HUES6 (cell line): ENCODE data around the gene SETD9.

Source experiments
- H3K27ac ChIP-seq: 2 replicates; pipeline ENCODE4 v1.7.0; 2013; ENCODE audit warnings: low read depth, mild to moderate bottlenecking, low read length, inconsistent platforms
- H3K27me3 ChIP-seq: 2 replicates; pipeline ENCODE4 v1.6.1; 2013; ENCODE audit warnings: low read length; ENCODE audit not compliant: control insufficient read depth, insufficient read depth
- H3K36me3 ChIP-seq: 2 replicates; pipeline ENCODE4 v1.6.1; 2013; ENCODE audit warnings: low read length; ENCODE audit not compliant: control insufficient read depth, insufficient read depth
- H3K4me1 ChIP-seq: 2 replicates; pipeline ENCODE4 v1.6.1; 2013; ENCODE audit warnings: low read length; ENCODE audit not compliant: control insufficient read depth, insufficient read depth
- H3K4me3 ChIP-seq: 2 replicates; pipeline ENCODE4 v1.5.1; 2013; ENCODE audit warnings: low read depth, low read length
- H3K9ac ChIP-seq: one replicate; pipeline ENCODE4 v1.6.1; 2013; ENCODE audit warnings: mild to moderate bottlenecking, low read length
- H3K9me3 ChIP-seq: 2 replicates; pipeline ENCODE4 v1.6.1; 2013; ENCODE audit warnings: low read depth, low read length; ENCODE audit not compliant: control insufficient read depth, insufficient read depth

The SETD9 gene

DNA sequence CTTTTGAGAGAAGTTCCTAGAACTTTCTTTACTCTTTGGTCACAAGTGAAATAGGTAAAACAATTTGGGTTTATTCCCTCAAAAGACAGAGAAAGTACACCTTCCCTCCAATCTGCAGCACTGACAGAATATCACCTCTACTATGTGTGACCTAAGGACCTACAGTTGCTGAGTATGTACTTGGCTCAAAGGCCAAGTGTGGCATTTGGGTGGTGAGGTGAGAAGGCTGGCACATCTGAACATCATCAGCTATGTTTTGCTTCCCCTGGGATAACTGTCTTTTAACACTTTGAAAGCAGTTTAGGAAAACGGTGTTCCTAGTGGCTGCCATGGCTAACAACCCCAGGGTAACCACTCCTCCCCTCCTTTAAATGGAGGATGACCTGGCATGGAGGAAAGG lies 24.9 kb downstream of the SETD9 start:
- H3K27me3 ChIP-seq = no peaks in the 10 kb centered on the region
- no peak overlapping the region for H3K9ac ChIP-seq
- H3K27ac ChIP-seq = no peak overlapping the region
- no peak overlapping the region for H3K4me3 ChIP-seq
- no peaks in the 10 kb centered on the region for H3K9me3 ChIP-seq
- no peaks in the 10 kb centered on the region for H3K4me1 ChIP-seq
- peaks cover 97% of the 10 kb centered on the region for H3K36me3 ChIP-seq

GRCh38 chr5:56938858-56939257 lies 29.5 kb downstream of the SETD9 start:
- H3K36me3 ChIP-seq = peaks cover 99% of the 10 kb centered on the region
- H3K4me3 ChIP-seq = no peak overlapping the region
- H3K9me3 ChIP-seq = no peaks in the 10 kb centered on the region
- no peaks in the 10 kb centered on the region for H3K27me3 ChIP-seq
- no peak overlapping the region for H3K9ac ChIP-seq
- H3K4me1 ChIP-seq = no peaks in the 10 kb centered on the region
- no peak overlapping the region for H3K27ac ChIP-seq

GRCh38 chr5:56941981-56942380 lies 32.6 kb downstream of the SETD9 start:
- Histone ChIP-seq H3K4me1 (no peaks in the 10 kb centered on the region), H3K36me3 (peaks cover 95% of the 10 kb centered on the region), H3K27me3 (no peaks in the 10 kb centered on the region), H3K9ac (no peak overlapping the region), H3K4me3 (no peak overlapping the region), H3K27ac (no peak overlapping the region), H3K9me3 (no peaks in the 10 kb centered on the region)

DNA sequence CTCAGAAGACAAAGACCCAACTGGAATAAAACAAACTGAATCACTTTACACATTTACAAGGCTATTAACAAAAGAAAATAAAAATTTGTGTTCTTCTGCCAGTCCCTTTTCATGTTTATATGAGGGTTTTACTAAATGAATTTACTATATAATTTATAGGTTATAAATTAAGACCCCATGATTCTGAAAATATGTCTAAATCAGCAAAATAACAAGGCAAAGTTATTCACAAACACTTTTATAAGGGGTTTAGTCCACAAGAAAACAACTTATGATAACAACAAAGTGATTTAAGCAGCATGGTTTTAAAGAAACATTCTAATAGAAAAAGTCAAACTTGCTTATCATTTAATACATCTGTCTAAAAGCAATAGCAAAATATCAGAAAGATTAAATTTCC lies 37.7 kb downstream of the SETD9 start:
- 0 out of 2 replicates have a peak, but pooled peaks cover 6% of the 10 kb centered on the region for H3K4me1 ChIP-seq
- H3K27me3 ChIP-seq = no peaks in the 10 kb centered on the region
- peaks cover 55% of the 10 kb centered on the region for H3K36me3 ChIP-seq
- H3K4me3 ChIP-seq = no peak overlapping the region
- H3K9ac ChIP-seq = no peak overlapping the region
- no peaks in the 10 kb centered on the region for H3K9me3 ChIP-seq
- H3K27ac ChIP-seq = no peak overlapping the region

- H3K4me1 ChIP-seq = 0 out of 2 replicates have a peak, but pooled peaks cover 6% of the 10 kb centered on the region
- H3K27ac ChIP-seq = no peak overlapping the region; the same call in 1 of the 2 replicates
- H3K27me3 ChIP-seq = peaks cover 18% of the 10 kb centered on the region
- H3K9ac ChIP-seq = peak overlapping the region; percentile 85
- no peaks in the 10 kb centered on the region for H3K9me3 ChIP-seq
- H3K4me3 ChIP-seq = peak overlapping the region; percentile 69
- peaks cover 23% of the 10 kb centered on the region for H3K36me3 ChIP-seq
These were observed 41.3 kb downstream of the SETD9 start for GRCh38 chr5:56950626-56951125.

DNA sequence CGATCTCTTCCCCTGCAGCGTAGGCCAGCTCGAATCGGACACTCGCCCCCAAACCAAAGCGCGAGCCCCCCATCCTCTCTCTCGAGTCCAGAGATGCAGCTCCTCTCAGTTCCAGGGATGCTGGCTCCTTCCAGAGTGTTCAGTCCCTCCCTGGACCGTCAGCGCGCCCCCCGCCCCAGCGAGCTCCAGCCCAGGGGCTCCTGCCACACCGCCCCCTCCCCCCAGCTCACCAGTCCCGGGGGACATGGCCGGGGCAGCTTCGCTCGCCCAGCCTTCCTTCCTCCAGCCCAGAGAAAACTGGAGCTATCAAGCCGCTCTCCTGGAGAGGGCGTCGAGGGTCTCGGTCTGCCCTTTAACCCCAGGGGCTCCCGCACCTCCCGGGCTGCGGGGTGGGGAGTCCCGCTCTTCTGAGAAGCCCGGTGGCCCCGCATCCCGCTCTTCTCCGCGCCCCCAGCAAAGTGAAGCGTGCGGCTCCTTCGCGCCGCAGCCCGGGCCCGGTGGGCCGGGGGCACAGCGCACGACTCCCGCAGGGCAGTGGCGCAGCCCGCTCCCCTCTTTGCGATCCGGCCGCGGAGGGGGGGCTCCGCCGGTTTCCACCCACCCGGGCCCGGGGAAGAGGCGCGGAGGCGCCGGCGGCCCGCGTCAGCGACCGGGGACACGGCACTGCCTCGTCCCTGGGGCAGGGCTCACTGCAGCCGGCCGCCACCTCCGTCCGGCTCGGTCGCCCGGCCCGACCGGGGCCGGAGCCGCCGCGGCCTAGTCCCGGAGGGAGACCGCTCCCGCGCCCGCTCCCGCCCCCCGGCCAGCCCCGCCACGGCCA lies 41.9 kb downstream of the SETD9 start:
- Histone ChIP-seq H3K4me3 (peak overlapping the region; percentile 69), H3K9ac (peak overlapping the region; percentile 85), H3K4me1 (0 out of 2 replicates have a peak, but pooled peaks cover 6% of the 10 kb centered on the region), H3K9me3 (no peaks in the 10 kb centered on the region), H3K27ac (peak overlapping the region; percentile 70; the same call in 1 of the 2 replicates), H3K36me3 (peaks cover 16% of the 10 kb centered on the region), H3K27me3 (peaks cover 18% of the 10 kb centered on the region)

DNA sequence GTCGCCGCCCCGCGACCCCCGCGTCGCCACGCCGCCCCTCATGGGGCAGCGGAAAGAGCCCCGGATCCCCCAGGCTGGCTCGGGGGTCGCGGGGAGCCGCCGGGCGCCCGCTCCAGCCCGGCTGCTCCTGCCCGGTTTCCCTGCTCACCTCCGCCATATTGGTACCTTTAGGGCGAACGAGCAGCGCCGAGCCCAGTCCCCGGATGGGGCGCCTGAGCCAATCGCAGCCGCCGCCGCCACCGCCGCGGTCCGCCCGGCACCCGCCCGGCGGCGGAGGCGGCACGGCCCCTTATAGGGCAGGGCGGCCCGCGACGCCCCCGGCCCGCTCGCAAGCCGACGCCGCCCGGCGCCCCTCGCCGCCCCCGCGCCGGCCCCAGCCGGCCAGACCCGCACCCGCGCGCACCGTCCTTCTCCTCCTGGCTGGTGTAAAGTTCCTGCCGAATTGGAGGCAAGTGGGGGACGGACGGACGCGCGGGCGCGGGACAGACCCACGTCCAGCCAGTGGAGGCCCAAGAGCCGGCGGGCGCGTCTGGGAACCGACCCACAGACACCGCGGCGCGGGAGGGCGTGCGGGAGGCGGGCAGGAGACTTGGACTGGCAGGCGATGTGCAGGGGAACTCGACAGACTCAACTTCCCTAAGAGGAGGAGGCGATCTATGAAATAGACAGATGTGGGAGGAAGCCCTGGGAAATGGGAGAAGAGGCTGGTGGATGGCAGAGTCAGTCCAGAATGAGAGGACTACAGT lies 42.7 kb downstream of the SETD9 start, which contains the start of gene MIER3:
TSS of gene MIER3 (minus strand) at position 178 of the 746 bp plus-strand sequence. CDS start at position 157, 21 bp downstream.
- Histone ChIP-seq H3K27ac (peak within 1 kb of the TSS; percentile 70; the same call in 1 of the 2 replicates), H3K4me1 (0 out of 2 replicates have a peak, but pooled peaks cover 6% of the 10 kb centered on the region), H3K9me3 (no peaks in the 10 kb centered on the region), H3K9ac (peak within 1 kb of the TSS; percentile 85), H3K27me3 (peaks cover 18% of the 10 kb centered on the region), H3K36me3 (peaks cover 8% of the 10 kb centered on the region), H3K4me3 (peak within 1 kb of the TSS; percentile 69)

DNA sequence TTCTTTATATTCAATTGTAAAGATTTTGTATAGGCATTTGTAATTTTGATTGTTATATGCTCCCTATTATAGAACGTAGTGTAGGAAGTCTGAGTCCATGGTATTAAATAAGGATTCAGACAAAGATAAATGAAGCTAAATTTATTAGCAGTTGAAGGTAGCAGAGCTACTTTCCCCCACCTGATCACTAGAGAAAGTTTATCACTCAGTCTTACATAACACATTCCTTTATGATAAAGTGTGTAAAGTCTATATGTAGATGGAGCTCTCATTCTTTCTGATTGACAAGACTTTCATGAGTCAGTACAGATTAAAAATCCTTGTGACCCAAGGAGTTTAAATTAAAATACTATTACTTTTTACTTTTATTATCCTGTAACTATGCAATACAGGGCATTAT lies 44.9 kb downstream of the SETD9 start:
- Histone ChIP-seq H3K27ac (no peak overlapping the region), H3K4me3 (no peak overlapping the region), H3K9ac (no peak overlapping the region), H3K9me3 (no peaks in the 10 kb centered on the region), H3K4me1 (0 out of 2 replicates have a peak, but pooled peaks cover 6% of the 10 kb centered on the region), H3K27me3 (peaks cover 18% of the 10 kb centered on the region), H3K36me3 (peaks cover 3% of the 10 kb centered on the region; the same call in 1 of the 2 replicates)

- Histone ChIP-seq H3K9ac (no peak overlapping the region), H3K36me3 (no peaks in the 10 kb centered on the region), H3K4me3 (no peak overlapping the region), H3K27me3 (peaks cover 7% of the 10 kb centered on the region), H3K27ac (no peak overlapping the region), H3K9me3 (no peaks in the 10 kb centered on the region), H3K4me1 (no peaks in the 10 kb centered on the region)
These were observed 49.2 kb downstream of the SETD9 start for GRCh38 chr5:56958595-56958994.

GRCh38 chr5:56959326-56959725 lies 49.9 kb downstream of the SETD9 start:
- Histone ChIP-seq H3K4me1 (no peaks in the 10 kb centered on the region), H3K9ac (no peak overlapping the region), H3K27me3 (no peaks in the 10 kb centered on the region)

DNA sequence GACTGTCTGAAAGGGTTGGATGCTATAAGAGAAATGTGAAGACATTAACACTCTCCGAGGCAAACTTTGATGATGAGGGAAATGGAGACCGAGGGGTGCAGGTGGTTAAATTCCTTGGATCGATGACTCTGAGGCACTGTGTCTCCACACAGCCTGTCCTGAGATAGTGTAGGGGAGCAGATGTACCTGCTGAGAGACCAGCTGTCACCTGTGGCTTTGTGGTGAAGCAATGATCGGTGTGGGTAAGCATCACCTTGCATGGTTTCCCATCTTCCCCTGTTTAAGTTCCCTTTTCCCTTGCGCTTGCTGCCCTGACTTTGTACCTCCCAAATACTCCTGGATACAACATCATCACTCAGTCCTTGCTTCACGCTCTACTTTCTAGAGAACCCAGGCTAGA lies 52.4 kb downstream of the SETD9 start:
- Histone ChIP-seq H3K9me3 (no peaks in the 10 kb centered on the region), H3K4me3 (no peak overlapping the region), H3K36me3 (no peaks in the 10 kb centered on the region), H3K27ac (no peak overlapping the region), H3K27me3 (no peaks in the 10 kb centered on the region), H3K9ac (no peak overlapping the region), H3K4me1 (no peaks in the 10 kb centered on the region)

More at GRCh38 chr5:56959326-56959725, 49.9 kb downstream of the SETD9 start:
- no peak overlapping the region for H3K27ac ChIP-seq
- H3K36me3 ChIP-seq = no peaks in the 10 kb centered on the region
- no peak overlapping the region for H3K4me3 ChIP-seq
- H3K9me3 ChIP-seq = no peaks in the 10 kb centered on the region
